ENCODE results near the gene GNG12. TPM values are rescaled to one million over a fixed set of nuclear protein-coding genes. Genes with fewer than 3 reads are reported as not detected.

Gene GNG12
- total RNA-seq, 1 donor from 2014 or later = 40.5 TPM

DNA sequence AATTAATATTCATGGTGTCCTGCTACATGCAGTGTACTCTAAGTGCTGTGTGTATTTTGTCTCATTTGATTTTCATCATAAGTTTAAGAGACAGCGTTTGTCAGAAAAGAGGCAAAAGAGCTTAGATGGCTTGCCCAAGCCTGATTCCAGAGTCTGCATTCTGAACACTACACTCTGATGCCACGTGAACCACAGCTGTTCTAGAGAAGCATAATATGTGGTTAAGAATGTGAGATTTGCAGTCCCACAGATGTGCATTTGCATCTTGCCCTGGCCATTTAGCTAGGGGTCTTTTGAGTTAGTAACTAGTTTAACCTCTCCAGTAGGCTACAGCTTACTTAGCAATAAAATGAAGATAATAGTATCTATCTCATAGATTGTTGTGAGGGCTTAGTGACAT, 157.5 kb downstream of the GNG12 start:
- no peak overlapping the region for H3K27ac Mint-ChIP-seq
- peaks cover 34% of the 10 kb centered on the region for H3K4me1 Mint-ChIP-seq
- no peaks in the 10 kb centered on the region for H3K27me3 Mint-ChIP-seq (ENCODE audit: low read depth)
- no peak overlapping the region for H3K4me3 Mint-ChIP-seq
- H3K9me3 Mint-ChIP-seq = peaks cover 4% of the 10 kb centered on the region
- no peaks in the 10 kb centered on the region for H3K36me3 Mint-ChIP-seq
- no peak for DNase-seq (ENCODE audit: low spot score in 2 of 2, unreplicated experiment in 2 of 2)
- TF ChIP-seq, protein P1, sequence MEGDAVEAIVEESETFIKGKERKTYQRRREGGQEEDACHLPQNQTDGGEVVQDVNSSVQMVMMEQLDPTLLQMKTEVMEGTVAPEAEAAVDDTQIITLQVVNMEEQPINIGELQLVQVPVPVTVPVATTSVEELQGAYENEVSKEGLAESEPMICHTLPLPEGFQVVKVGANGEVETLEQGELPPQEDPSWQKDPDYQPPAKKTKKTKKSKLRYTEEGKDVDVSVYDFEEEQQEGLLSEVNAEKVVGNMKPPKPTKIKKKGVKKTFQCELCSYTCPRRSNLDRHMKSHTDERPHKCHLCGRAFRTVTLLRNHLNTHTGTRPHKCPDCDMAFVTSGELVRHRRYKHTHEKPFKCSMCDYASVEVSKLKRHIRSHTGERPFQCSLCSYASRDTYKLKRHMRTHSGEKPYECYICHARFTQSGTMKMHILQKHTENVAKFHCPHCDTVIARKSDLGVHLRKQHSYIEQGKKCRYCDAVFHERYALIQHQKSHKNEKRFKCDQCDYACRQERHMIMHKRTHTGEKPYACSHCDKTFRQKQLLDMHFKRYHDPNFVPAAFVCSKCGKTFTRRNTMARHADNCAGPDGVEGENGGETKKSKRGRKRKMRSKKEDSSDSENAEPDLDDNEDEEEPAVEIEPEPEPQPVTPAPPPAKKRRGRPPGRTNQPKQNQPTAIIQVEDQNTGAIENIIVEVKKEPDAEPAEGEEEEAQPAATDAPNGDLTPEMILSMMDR (IDR thresholded peaks at IDR 0.05; ENCODE audit: unreplicated experiment) = no peak

DNA sequence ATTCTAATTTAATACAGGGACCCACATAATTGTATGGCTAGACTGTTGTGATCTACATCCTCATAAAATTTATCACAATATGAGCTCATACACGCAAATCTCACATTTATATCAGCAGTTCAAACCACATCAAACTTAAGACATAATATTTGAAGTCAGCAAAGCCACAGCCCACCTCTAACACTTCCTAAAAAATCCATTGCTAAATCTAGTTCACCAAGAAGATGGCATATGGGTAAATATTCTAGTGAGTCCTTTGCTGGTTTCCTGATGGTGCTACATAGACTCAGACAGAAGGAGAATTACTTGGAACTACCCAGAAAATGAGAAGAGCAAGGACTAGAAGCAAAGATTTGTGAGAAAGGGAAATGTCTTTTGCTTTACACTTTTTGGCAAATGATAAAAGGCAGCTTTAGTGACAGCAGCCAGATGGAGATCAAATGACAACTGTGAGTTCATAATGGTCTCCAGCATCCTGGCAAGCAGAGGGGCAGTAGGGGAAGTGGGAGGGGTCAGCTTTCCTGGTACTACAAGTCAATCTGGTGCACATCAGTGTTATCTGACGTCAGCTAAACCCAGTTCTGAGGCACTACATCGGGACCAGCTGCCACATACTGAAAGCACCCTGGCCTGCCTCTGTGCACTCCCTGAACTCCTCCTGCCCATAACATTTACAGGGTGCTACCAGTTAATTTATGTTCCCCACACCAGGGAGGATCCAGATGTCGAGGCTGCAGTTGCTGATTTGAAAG, 158.8 kb downstream of the GNG12 start:
- Mint-ChIP-seq H3K9me3 (peaks cover 4% of the 10 kb centered on the region), H3K4me1 (peaks cover 34% of the 10 kb centered on the region), H3K36me3 (no peaks in the 10 kb centered on the region), H3K4me3 (no peak overlapping the region), H3K27ac (peak overlapping the region; percentile 47), H3K27me3 (ENCODE audit: low read depth) (no peaks in the 10 kb centered on the region)
- no peak for DNase-seq (ENCODE audit: low spot score in 2 of 2, unreplicated experiment in 2 of 2)
- TF ChIP-seq, protein P1 (IDR thresholded peaks at IDR 0.05; ENCODE audit: unreplicated experiment) = no peak

DNA sequence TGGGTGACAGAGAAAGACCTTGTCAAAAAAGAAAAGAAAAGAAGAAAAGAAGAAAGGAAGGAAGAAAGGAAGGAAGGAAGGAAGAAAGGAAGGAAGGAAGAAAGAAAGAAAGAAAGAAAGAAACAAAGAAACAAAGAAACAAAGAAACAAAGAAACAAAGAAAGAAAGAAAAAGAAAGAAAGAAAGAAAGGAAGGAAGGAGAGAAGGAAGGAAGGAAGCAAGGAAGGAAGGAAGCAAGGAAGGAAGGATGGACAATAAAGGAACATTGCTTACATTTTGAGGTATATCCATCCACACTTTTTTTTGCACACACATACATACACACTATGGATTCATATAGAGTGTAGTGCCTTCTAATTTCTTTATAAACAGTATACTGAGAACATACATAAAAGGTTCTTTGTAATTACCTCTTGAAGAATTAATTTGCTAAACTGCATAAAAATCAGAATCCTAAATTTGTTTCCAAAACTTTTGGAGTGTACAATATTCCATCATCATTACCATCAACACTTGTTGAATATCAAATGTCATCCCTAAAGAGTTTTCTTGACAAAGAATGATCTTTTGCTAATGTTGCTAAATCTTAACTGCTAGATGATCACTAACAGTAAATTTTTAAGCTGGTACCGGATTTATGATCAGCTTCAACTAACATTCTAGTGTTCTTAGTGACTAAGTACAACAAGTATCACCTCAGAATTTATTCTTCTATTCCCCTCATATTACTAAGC, 159.6 kb downstream of the GNG12 start:
- H3K27me3 Mint-ChIP-seq (ENCODE audit: low read depth) = no peaks in the 10 kb centered on the region
- DNase-seq (ENCODE audit: low spot score in 2 of 2, unreplicated experiment in 2 of 2) = no peak
- no peak overlapping the region for H3K4me3 Mint-ChIP-seq
- H3K4me1 Mint-ChIP-seq = peaks cover 31% of the 10 kb centered on the region
- peak overlapping the region; percentile 47 for H3K27ac Mint-ChIP-seq
- no peaks in the 10 kb centered on the region for H3K36me3 Mint-ChIP-seq
- TF ChIP-seq, protein P1 (IDR thresholded peaks at IDR 0.05; ENCODE audit: unreplicated experiment) = no peak
- peaks cover 4% of the 10 kb centered on the region for H3K9me3 Mint-ChIP-seq

DNA sequence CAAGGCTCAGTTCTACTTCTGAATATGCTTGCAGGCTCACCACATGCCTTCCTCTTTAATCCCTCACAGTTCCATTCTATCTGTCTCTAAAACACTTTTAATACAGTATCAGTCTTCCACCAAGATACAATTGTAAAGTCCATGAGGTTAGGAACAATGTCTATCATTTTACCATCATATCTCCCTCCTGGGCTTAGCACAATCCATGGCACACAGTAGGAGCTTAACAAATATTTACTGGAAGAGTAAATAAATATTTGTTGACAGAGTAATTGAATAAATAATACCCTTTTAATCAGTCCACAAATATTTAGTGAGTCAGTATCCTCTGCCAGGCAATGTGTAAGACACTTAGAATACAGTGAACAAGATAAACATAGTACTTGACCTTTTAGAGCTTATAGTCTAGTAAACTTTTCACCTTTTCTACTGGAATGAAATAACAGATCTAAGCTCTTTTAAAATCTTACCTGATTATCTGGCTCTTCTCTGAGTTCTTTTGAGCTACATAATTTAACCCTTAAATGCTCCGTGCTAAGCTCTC, 160.9 kb downstream of the GNG12 start:
- DNase-seq (ENCODE audit: low spot score in 2 of 2, unreplicated experiment in 2 of 2) = no peak
- Mint-ChIP-seq H3K4me3 (no peak overlapping the region), H3K9me3 (peaks cover 4% of the 10 kb centered on the region), H3K4me1 (peaks cover 22% of the 10 kb centered on the region), H3K36me3 (no peaks in the 10 kb centered on the region), H3K27me3 (ENCODE audit: low read depth) (no peaks in the 10 kb centered on the region), H3K27ac (no peak overlapping the region)
- TF ChIP-seq, protein P1 (IDR thresholded peaks at IDR 0.05; ENCODE audit: unreplicated experiment) = no peak

DNA sequence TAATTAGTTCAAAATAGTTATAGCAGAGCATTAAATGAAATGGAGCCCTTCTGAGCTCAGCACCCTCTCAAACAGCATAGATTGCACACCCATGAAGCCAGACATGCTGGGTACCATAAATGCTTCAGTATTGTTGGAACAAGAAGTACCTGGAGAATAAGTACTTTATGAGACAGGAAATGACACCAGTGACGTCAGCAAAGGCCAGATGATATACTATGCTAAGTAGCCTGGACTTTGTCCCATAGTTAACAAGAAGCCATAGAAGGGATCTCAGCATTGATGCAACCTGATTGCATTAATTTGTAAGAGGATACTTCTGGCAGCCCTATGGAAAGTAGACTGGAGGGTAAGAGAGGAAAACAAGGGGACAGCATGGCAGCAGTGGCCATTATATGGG, 164.6 kb downstream of the GNG12 start:
- Mint-ChIP-seq H3K27me3 (ENCODE audit: low read depth) (no peaks in the 10 kb centered on the region), H3K4me1 (peaks cover 2% of the 10 kb centered on the region), H3K4me3 (no peak overlapping the region), H3K27ac (no peak overlapping the region), H3K9me3 (peaks cover 4% of the 10 kb centered on the region), H3K36me3 (no peaks in the 10 kb centered on the region)
- TF ChIP-seq, protein P1 (IDR thresholded peaks at IDR 0.05; ENCODE audit: unreplicated experiment) = no peak
- DNase-seq (ENCODE audit: low spot score in 2 of 2, unreplicated experiment in 2 of 2) = no peak
